ENCODE results near the gene KDM4C. TPM values are rescaled to one million over a fixed set of nuclear protein-coding genes. Genes with fewer than 3 reads are reported as not detected.

Gene KDM4C
- total RNA-seq, 1 donor from 2014 or later: 39.8 TPM

- intact Hi-C loops (cut with DNase I): no loop called here
- H3K27me3 ChIP-seq (ENCODE audit: low read depth): no peaks in the 10 kb centered on the region
- ATAC-seq (no peak), DNase-seq (no peak)
- H3K36me3 ChIP-seq: no peaks in the 10 kb centered on the region
- H3K27ac ChIP-seq: no peak overlapping the region
- TF ChIP-seq CTCF (IDR thresholded peaks at IDR 0.05): no peak
- H3K9me3 ChIP-seq: no peaks in the 10 kb centered on the region
- no peak overlapping the region for H3K4me3 ChIP-seq
- H3K4me1 ChIP-seq: peaks cover 13% of the 10 kb centered on the region
These were observed 183.7 kb downstream of the KDM4C start for GRCh38 chr9:6941501-6941900.

- no peak for TF ChIP-seq CTCF (IDR thresholded peaks at IDR 0.05)
- Histone ChIP-seq H3K36me3 (no peaks in the 10 kb centered on the region), H3K27ac (no peak overlapping the region), H3K9me3 (no peaks in the 10 kb centered on the region), H3K27me3 (ENCODE audit: low read depth) (no peaks in the 10 kb centered on the region), H3K4me3 (no peak overlapping the region), H3K4me1 (peaks cover 13% of the 10 kb centered on the region)
- DNase-seq (no peak), ATAC-seq (no peak)
- intact Hi-C loops (cut with DNase I): no loop called here
These were observed 184.6 kb downstream of the KDM4C start for GRCh38 chr9:6942406-6942805.

GRCh38 chr9:6943293-6943692 is 185.5 kb downstream of the KDM4C start:
- H3K4me3 ChIP-seq: no peak overlapping the region
- intact Hi-C loops (cut with DNase I): no loop called here
- H3K27me3 ChIP-seq (ENCODE audit: low read depth): no peaks in the 10 kb centered on the region
- H3K27ac ChIP-seq: no peak overlapping the region
- H3K4me1 ChIP-seq: peaks cover 13% of the 10 kb centered on the region
- ATAC-seq: no peak
- no peak for DNase-seq
- H3K9me3 ChIP-seq: no peaks in the 10 kb centered on the region
- no peaks in the 10 kb centered on the region for H3K36me3 ChIP-seq
- TF ChIP-seq CTCF (IDR thresholded peaks at IDR 0.05): no peak

- Histone ChIP-seq H3K36me3 (no peaks in the 10 kb centered on the region), H3K9me3 (no peaks in the 10 kb centered on the region), H3K27me3 (ENCODE audit: low read depth) (no peaks in the 10 kb centered on the region), H3K4me3 (no peak overlapping the region), H3K27ac (no peak overlapping the region), H3K4me1 (peaks cover 13% of the 10 kb centered on the region)
- peak in 1 of 2 donors; percentile 14 for ATAC-seq
- intact Hi-C loops (cut with DNase I): no loop called here
- DNase-seq: no peak
- no peak for TF ChIP-seq CTCF (IDR thresholded peaks at IDR 0.05)
These were observed 186.3 kb downstream of the KDM4C start for GRCh38 chr9:6944093-6944551.

GRCh38 chr9:6944896-6945295 is 187.1 kb downstream of the KDM4C start:
- no peaks in the 10 kb centered on the region for H3K36me3 ChIP-seq
- no peak overlapping the region for H3K4me3 ChIP-seq
- no peak for ATAC-seq
- no peak overlapping the region for H3K27ac ChIP-seq
- no peaks in the 10 kb centered on the region for H3K9me3 ChIP-seq
- peaks cover 13% of the 10 kb centered on the region for H3K4me1 ChIP-seq
- intact Hi-C loops (cut with DNase I): no loop called here
- no peaks in the 10 kb centered on the region for H3K27me3 ChIP-seq (ENCODE audit: low read depth)
- TF ChIP-seq CTCF (IDR thresholded peaks at IDR 0.05): no peak
- no peak for DNase-seq

GRCh38 chr9:6945816-6946215 is 188.0 kb downstream of the KDM4C start:
- ATAC-seq (no peak), DNase-seq (no peak)
- no peaks in the 10 kb centered on the region for H3K36me3 ChIP-seq
- H3K9me3 ChIP-seq: no peaks in the 10 kb centered on the region
- no peak overlapping the region for H3K4me3 ChIP-seq
- peaks cover 13% of the 10 kb centered on the region for H3K4me1 ChIP-seq
- intact Hi-C loops (cut with DNase I): no loop called here
- H3K27ac ChIP-seq: no peak overlapping the region
- no peak for TF ChIP-seq CTCF (IDR thresholded peaks at IDR 0.05)
- H3K27me3 ChIP-seq (ENCODE audit: low read depth): no peaks in the 10 kb centered on the region
